ENCODE data around the gene MAP3K4. TPM values are rescaled to one million over a fixed set of nuclear protein-coding genes. Genes with fewer than 3 reads are reported as not detected.

Gene MAP3K4
- polyA plus RNA-seq, 3 donors: 3.2 to 12.3 (median 3.5) TPM

GRCh38 chr6:161134550-161135298 lies 143.2 kb downstream of the MAP3K4 start:
- WGBS (ENCODE audit: insufficient coverage): 89% methylated on average over 13 of the region's 17 CpGs
- no peak overlapping the region for H3K4me2 ChIP-seq (replicated peaks; ENCODE audit: extremely low read depth, low read length, poor library complexity, severe bottlenecking)
- Mint-ChIP-seq H3K4me3 (no peak overlapping the region), H3K27ac (peak overlapping the region in 1 of 7 donors; percentile 48), H3K9me3 (peaks cover 0 to 1% (median 0%) of the 10 kb centered on the region in 7 donors), H3K36me3 (peaks cover 27 to 29% of the 10 kb centered on the region in 2 donors), H3K27me3 (ENCODE audit: low read depth in 3 of 3) (peaks cover 0 to 4% (median 0%) of the 10 kb centered on the region in 3 donors), H3K4me1 (peaks cover 13% of the 10 kb centered on the region)
- H3K4me1 ChIP-seq (ENCODE audit: control insufficient read depth in 1 of 2, insufficient read depth in 2 of 2, low read length in 2 of 2): peaks cover 11 to 12% of the 10 kb centered on the region in 2 donors
- DNase-seq: no peak
- H3K9ac ChIP-seq (ENCODE audit: insufficient read depth, low read length, poor library complexity, severe bottlenecking): no peak overlapping the region
- H4K20me1 ChIP-seq (ENCODE audit: insufficient read depth, low read length): no peaks in the 10 kb centered on the region
- TF ChIP-seq, protein P1, sequence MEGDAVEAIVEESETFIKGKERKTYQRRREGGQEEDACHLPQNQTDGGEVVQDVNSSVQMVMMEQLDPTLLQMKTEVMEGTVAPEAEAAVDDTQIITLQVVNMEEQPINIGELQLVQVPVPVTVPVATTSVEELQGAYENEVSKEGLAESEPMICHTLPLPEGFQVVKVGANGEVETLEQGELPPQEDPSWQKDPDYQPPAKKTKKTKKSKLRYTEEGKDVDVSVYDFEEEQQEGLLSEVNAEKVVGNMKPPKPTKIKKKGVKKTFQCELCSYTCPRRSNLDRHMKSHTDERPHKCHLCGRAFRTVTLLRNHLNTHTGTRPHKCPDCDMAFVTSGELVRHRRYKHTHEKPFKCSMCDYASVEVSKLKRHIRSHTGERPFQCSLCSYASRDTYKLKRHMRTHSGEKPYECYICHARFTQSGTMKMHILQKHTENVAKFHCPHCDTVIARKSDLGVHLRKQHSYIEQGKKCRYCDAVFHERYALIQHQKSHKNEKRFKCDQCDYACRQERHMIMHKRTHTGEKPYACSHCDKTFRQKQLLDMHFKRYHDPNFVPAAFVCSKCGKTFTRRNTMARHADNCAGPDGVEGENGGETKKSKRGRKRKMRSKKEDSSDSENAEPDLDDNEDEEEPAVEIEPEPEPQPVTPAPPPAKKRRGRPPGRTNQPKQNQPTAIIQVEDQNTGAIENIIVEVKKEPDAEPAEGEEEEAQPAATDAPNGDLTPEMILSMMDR (IDR thresholded peaks at IDR 0.05): no peak
- H3K27ac ChIP-seq (ENCODE audit: low read depth in 1 of 2, low read length in 2 of 2): no peak overlapping the region
- H3K27me3 ChIP-seq (ENCODE audit: control insufficient read depth in 2 of 2, insufficient read depth in 2 of 2, low read length in 2 of 2): no peaks in the 10 kb centered on the region
- H3K79me2 ChIP-seq (ENCODE audit: insufficient read depth, low read length): no peaks in the 10 kb centered on the region
- H2AFZ ChIP-seq (ENCODE audit: insufficient read depth, low read depth, low read length, poor library complexity, severe bottlenecking): no peak overlapping the region
- intact Hi-C loops (cut with micrococcal nuclease): no loop called here
- H3K9me3 ChIP-seq (replicated peaks in 1 of 2; ENCODE audit: control insufficient read depth in 1 of 2, insufficient read depth in 1 of 2, low read length in 2 of 2): no peaks in the 10 kb centered on the region
- H3K36me3 ChIP-seq (replicated peaks in 1 of 2; ENCODE audit: control insufficient read depth in 1 of 2, insufficient read depth in 2 of 2, low read length in 2 of 2): peaks cover 0 to 21% of the 10 kb centered on the region in 2 donors
- no peak overlapping the region for H3K4me3 ChIP-seq (replicated peaks in 1 of 3; ENCODE audit: low read depth in 2 of 3, low read length in 3 of 3)

- H3K4me1 ChIP-seq (ENCODE audit: control insufficient read depth in 1 of 2, insufficient read depth in 2 of 2, low read length in 2 of 2): peaks cover 11 to 12% of the 10 kb centered on the region in 2 donors
- H3K4me3 Mint-ChIP-seq: peak overlapping the region; percentile 53 to 67
- H3K79me2 ChIP-seq (ENCODE audit: insufficient read depth, low read length): no peaks in the 10 kb centered on the region
- intact Hi-C loops (cut with micrococcal nuclease): no loop called here
- peaks cover 0 to 21% of the 10 kb centered on the region in 2 donors for H3K36me3 ChIP-seq (replicated peaks in 1 of 2; ENCODE audit: control insufficient read depth in 1 of 2, insufficient read depth in 2 of 2, low read length in 2 of 2)
- no peaks in the 10 kb centered on the region for H3K9me3 ChIP-seq (replicated peaks in 1 of 2; ENCODE audit: control insufficient read depth in 1 of 2, insufficient read depth in 1 of 2, low read length in 2 of 2)
- H3K4me3 ChIP-seq (replicated peaks in 1 of 3; ENCODE audit: low read depth in 2 of 3, low read length in 3 of 3): no peak overlapping the region
- H3K9me3 Mint-ChIP-seq: peaks cover 0 to 1% (median 0%) of the 10 kb centered on the region in 7 donors
- peak overlapping the region; percentile 12 to 89 (median 78) for H3K27ac Mint-ChIP-seq
- DNase-seq: peak; percentile 59 to 88 (median 69)
- no peaks in the 10 kb centered on the region for H3K27me3 ChIP-seq (ENCODE audit: control insufficient read depth in 2 of 2, insufficient read depth in 2 of 2, low read length in 2 of 2)
- H3K27me3 Mint-ChIP-seq (ENCODE audit: low read depth in 3 of 3): peaks cover 0 to 4% (median 0%) of the 10 kb centered on the region in 3 donors
- peaks cover 13% of the 10 kb centered on the region for H3K4me1 Mint-ChIP-seq
- no peak overlapping the region for H2AFZ ChIP-seq (ENCODE audit: insufficient read depth, low read depth, low read length, poor library complexity, severe bottlenecking)
- peak overlapping the region; percentile 11 for H3K4me2 ChIP-seq (replicated peaks; ENCODE audit: extremely low read depth, low read length, poor library complexity, severe bottlenecking)
- H3K9ac ChIP-seq (ENCODE audit: insufficient read depth, low read length, poor library complexity, severe bottlenecking): no peak overlapping the region
- WGBS (ENCODE audit: insufficient coverage): 58% methylated on average over 23 of the region's 23 CpGs
- no peaks in the 10 kb centered on the region for H4K20me1 ChIP-seq (ENCODE audit: insufficient read depth, low read length)
- H3K36me3 Mint-ChIP-seq: peaks cover 19 to 20% of the 10 kb centered on the region in 2 donors
- peak overlapping the region; percentile 4 to 39 for H3K27ac ChIP-seq (ENCODE audit: low read depth in 1 of 2, low read length in 2 of 2)
- TF ChIP-seq, protein P1 (IDR thresholded peaks at IDR 0.05): no peak
These were observed 144.4 kb downstream of the MAP3K4 start for GRCh38 chr6:161135695-161136591.

Data from CD14-positive monocyte (primary cell).